OCI-LY3 (cell line): ENCODE measurements around the gene EPS8.

Experiments used
- EZH2phosphoT487 ChIP-seq: fragments of 200-600 bp; shearing (Covaris generic); IDR thresholded peaks from 2 replicates; pipeline ENCODE4 v1.6.1; 2018; ENCODE audit warnings: antibody characterized with exemption, mixed run types, low read depth
- TF ChIP-seq, protein P1 (sequence below): fragments of 200-600, 300-600 bp; sonication (generic); IDR thresholded peaks from 2 replicates; pipeline ENCODE4 v1.5.1; 2014; ENCODE audit warnings: antibody characterized with exemption, low read length, low read depth

DNA sequence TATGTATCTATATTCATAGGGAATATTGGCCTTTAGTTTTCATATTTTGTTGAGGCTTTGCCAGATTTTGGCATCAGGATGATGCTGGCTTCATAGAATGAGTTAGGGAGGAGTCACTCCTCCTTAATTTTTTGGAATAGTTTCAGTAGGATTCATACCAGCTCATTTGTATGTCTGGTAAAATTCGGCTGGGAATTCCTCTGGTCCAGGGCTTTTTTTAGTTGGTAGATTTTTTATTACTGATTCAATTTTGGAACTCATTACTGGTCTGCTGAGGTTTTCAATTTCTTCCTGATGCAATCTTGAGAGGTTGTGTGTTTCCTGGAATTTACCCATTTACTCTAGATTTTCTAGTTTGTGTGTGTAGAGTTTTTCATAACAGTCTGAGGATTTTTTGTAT, 175.2 kb downstream of the EPS8 start:
- TF ChIP-seq, protein P1, sequence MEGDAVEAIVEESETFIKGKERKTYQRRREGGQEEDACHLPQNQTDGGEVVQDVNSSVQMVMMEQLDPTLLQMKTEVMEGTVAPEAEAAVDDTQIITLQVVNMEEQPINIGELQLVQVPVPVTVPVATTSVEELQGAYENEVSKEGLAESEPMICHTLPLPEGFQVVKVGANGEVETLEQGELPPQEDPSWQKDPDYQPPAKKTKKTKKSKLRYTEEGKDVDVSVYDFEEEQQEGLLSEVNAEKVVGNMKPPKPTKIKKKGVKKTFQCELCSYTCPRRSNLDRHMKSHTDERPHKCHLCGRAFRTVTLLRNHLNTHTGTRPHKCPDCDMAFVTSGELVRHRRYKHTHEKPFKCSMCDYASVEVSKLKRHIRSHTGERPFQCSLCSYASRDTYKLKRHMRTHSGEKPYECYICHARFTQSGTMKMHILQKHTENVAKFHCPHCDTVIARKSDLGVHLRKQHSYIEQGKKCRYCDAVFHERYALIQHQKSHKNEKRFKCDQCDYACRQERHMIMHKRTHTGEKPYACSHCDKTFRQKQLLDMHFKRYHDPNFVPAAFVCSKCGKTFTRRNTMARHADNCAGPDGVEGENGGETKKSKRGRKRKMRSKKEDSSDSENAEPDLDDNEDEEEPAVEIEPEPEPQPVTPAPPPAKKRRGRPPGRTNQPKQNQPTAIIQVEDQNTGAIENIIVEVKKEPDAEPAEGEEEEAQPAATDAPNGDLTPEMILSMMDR = no peak
- TF ChIP-seq EZH2phosphoT487 = no peak
